CD4-positive, alpha-beta T cell (primary cell): ENCODE data around the gene AGBL4. TPM values are rescaled to one million over a fixed set of nuclear protein-coding genes. Genes with fewer than 3 reads are reported as not detected.

Experiments
- ATAC-seq: fragments of 200-7000 bp; cut with Tn5 transposase; one replicate; pipeline ENCODE4 v1.10.0; 2022; ENCODE audit warnings: mild to moderate bottlenecking; ENCODE audit not compliant: poor library complexity
- CTCF ChIA-PET: fragments of 350-600 bp; sonication (Branson Sonifier 250); formaldehyde crosslinking; loops from one replicate; lab custom pipeline; 2021; ENCODE audit warnings: antibody characterized with exemption, inconsistent platforms; lab: Charles Lee
- POLR2A ChIA-PET: fragments of 350-600 bp; sonication (Branson Sonifier 250); formaldehyde crosslinking; loops from one replicate; lab custom pipeline; 2021; ENCODE audit warnings: antibody characterized with exemption, inconsistent platforms; lab: Charles Lee
- DNase-seq, 14 experiments: peaks; one replicate each; pipeline ENCODE4 v3.0.0-alpha.2; 2013 to 2020; ENCODE audit warnings: mixed read lengths in 2 of 14
- H3K27ac ChIP-seq, 2 donors: one replicate each; pipeline versions ENCODE4 v1.5.1 to v1.7.0; 2013; ENCODE audit warnings: low read length in 2 of 2, low read depth in 1 of 2, mild to moderate bottlenecking in 1 of 2
- H3K27me3 ChIP-seq, 2 experiments: 1 replicate in 1 of 2; 2 replicates in 1 of 2; pipeline versions ENCODE4 v1.6.1 to v1.7.0; 2013; ENCODE audit warnings: low read length in 2 of 2, control low read depth in 1 of 2, mild to moderate bottlenecking in 1 of 2, moderate library complexity in 1 of 2; ENCODE audit not compliant: insufficient read depth in 2 of 2, control insufficient read depth in 1 of 2
- H3K36me3 ChIP-seq: one replicate; pipeline ENCODE4 v1.6.1; 2013; ENCODE audit warnings: low read length, control low read depth; ENCODE audit not compliant: insufficient read depth
- H3K4me1 ChIP-seq: one replicate; pipeline ENCODE4 v1.6.1; 2013; ENCODE audit warnings: low read length, control low read depth; ENCODE audit not compliant: insufficient read depth
- H3K4me3 ChIP-seq: one replicate; pipeline ENCODE4 v1.5.1; 2013; ENCODE audit warnings: mild to moderate bottlenecking, low read length, moderate library complexity
- H3K9me3 ChIP-seq, 2 experiments: 1 replicate in 1 of 2; 2 replicates in 1 of 2; pipeline versions ENCODE4 v1.6.1 to v1.7.0; 2013; ENCODE audit warnings: low read length in 2 of 2, mild to moderate bottlenecking in 2 of 2, control low read depth in 1 of 2, moderate library complexity in 1 of 2; ENCODE audit not compliant: control insufficient read depth in 1 of 2, insufficient read depth in 1 of 2
- H3K27ac Mint-ChIP-seq: one replicate; pipeline ENCODE4 v1.8.0; 2020; ENCODE audit warnings: mixed read lengths
- H3K27me3 Mint-ChIP-seq: one replicate; pipeline ENCODE4 v1.8.0; 2021; ENCODE audit warnings: mixed read lengths
- H3K36me3 Mint-ChIP-seq: one replicate; pipeline ENCODE4 v1.8.0; 2021; ENCODE audit warnings: low read depth, mixed read lengths
- H3K4me1 Mint-ChIP-seq: one replicate; pipeline ENCODE4 v1.8.0; 2021; ENCODE audit warnings: low read depth, mixed read lengths
- H3K4me3 Mint-ChIP-seq: one replicate; pipeline ENCODE4 v1.8.0; 2020; ENCODE audit warnings: mild to moderate bottlenecking, mixed read lengths
- H3K9me3 Mint-ChIP-seq: one replicate; pipeline ENCODE4 v1.8.0; 2020; ENCODE audit warnings: mixed read lengths
- intact Hi-C, 2 experiments: fragments of 100-400 bp; cut with DNase I in 1 of 2; cut with micrococcal nuclease in 1 of 2; formaldehyde crosslinking; loops; one replicate each; pipeline versions ENCODE4 v1.15.1 to v1.9.0; 2023 to 2025; cut with DNase I, micrococcal nuclease
- total RNA-seq, 174 experiments: library from RNA in 2 of 174; stranded (reverse) in 2 of 174; gene quantifications; one replicate each; pipeline ENCODE4 v1.2.3 and lab custom pipeline; 2021 to 2026
- TF ChIP-seq, protein P1 (sequence below): fragments of 200-600 bp; IDR thresholded peaks from one replicate; pipeline ENCODE4 v1.8.0; 2022; ENCODE audit warnings: antibody characterized with exemption, mild to moderate bottlenecking

AGBL4 gene
- total RNA-seq, 2 experiments from 2014 or later = 0.11 TPM; not detected in 1

DNA sequence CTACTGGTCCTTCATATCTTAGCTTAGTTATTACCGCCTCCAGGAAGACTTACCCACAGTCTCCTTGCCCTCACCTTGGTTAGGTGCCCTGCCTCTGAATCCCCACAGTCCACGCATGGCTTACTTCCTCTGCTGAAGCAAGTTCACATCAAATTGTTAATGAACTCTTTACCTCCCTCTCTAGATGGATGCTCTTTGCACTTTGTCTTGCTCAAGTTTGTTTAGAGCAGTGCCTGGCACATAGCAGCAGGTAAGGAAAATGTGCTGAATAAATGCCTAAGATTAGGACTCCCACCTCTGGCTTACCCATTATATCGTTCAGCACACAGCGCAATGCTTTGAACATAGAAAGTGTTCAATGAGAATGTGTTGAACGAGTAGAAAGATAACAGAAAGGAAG lies 1337.6 kb downstream of the AGBL4 start:
- TF ChIP-seq, protein P1, sequence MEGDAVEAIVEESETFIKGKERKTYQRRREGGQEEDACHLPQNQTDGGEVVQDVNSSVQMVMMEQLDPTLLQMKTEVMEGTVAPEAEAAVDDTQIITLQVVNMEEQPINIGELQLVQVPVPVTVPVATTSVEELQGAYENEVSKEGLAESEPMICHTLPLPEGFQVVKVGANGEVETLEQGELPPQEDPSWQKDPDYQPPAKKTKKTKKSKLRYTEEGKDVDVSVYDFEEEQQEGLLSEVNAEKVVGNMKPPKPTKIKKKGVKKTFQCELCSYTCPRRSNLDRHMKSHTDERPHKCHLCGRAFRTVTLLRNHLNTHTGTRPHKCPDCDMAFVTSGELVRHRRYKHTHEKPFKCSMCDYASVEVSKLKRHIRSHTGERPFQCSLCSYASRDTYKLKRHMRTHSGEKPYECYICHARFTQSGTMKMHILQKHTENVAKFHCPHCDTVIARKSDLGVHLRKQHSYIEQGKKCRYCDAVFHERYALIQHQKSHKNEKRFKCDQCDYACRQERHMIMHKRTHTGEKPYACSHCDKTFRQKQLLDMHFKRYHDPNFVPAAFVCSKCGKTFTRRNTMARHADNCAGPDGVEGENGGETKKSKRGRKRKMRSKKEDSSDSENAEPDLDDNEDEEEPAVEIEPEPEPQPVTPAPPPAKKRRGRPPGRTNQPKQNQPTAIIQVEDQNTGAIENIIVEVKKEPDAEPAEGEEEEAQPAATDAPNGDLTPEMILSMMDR = no peak
- Mint-ChIP-seq H3K27ac (no peak overlapping the region), H3K27me3 (peaks cover 5% of the 10 kb centered on the region), H3K4me1 (no peaks in the 10 kb centered on the region), H3K36me3 (no peaks in the 10 kb centered on the region), H3K9me3 (no peaks in the 10 kb centered on the region), H3K4me3 (no peak overlapping the region)
- no peaks in the 10 kb centered on the region for H3K4me1 ChIP-seq
- H3K36me3 ChIP-seq = no peaks in the 10 kb centered on the region
- H3K4me3 ChIP-seq = no peak overlapping the region
- intact Hi-C loops = no loop called here
- ATAC-seq (no peak), DNase-seq (no peak)
- no peaks in the 10 kb centered on the region for H3K9me3 ChIP-seq
- H3K27me3 ChIP-seq = peaks cover 0 to 3% of the 10 kb centered on the region in 2 experiments
- CTCF ChIA-PET = no interaction called here
- no peak overlapping the region for H3K27ac ChIP-seq
- POLR2A ChIA-PET = no interaction called here

DNA sequence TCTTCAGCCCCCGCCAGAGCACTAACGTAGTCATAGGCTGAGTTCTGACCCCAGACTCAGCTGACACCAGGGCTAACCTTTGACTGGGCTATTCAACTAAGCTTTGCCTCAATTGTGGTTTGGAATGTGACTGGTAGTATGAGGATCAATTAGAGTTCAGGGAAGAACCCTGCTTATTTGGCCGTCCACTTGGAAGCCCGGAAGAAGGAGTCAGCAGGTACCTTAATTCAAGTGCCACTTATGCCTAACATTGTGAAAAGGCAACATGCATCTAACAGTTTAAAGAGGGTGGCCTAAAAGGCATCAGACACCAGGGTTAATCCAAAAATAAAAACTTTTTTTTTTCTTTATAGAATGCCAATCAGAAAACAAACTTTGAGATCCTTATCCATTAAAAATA lies 1339.4 kb downstream of the AGBL4 start:
- no peaks in the 10 kb centered on the region for H3K9me3 Mint-ChIP-seq
- no peak overlapping the region for H3K4me3 Mint-ChIP-seq
- H3K27ac Mint-ChIP-seq = no peak overlapping the region
- no peak for ATAC-seq
- no peaks in the 10 kb centered on the region for H3K4me1 Mint-ChIP-seq
- H3K36me3 Mint-ChIP-seq = no peaks in the 10 kb centered on the region
- ChIA-PET CTCF (no interaction called here), POLR2A (no interaction called here)
- intact Hi-C loops = no loop called here
- peaks cover 5% of the 10 kb centered on the region for H3K27me3 Mint-ChIP-seq
- Histone ChIP-seq H3K4me1 (no peaks in the 10 kb centered on the region), H3K27me3 (peaks cover 0 to 3% of the 10 kb centered on the region in 2 experiments), H3K9me3 (no peaks in the 10 kb centered on the region), H3K36me3 (no peaks in the 10 kb centered on the region), H3K4me3 (no peak overlapping the region), H3K27ac (no peak overlapping the region)
- no peak for DNase-seq
- TF ChIP-seq, protein P1 = no peak

DNA sequence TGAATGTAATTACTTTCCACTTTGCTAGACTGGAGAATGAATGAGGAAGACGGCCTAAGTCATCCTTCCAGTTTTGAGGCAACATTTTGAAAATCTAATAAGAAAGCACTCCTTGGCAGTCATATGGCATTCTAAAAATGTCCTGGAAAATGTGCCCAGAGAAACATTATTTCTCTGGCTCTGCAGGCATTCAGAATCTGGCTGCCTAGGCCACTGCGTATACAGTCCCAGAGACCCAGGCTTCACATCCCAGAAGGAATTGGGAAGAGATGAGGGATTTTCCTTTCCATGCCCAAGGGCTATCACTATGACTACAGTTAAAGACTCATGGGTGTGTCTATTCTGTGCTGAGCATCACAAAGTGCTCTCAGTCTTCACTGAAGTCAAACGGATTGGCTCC lies 1339.9 kb downstream of the AGBL4 start:
- Histone ChIP-seq H3K4me1 (no peaks in the 10 kb centered on the region), H3K27me3 (peaks cover 0 to 3% of the 10 kb centered on the region in 2 experiments), H3K36me3 (no peaks in the 10 kb centered on the region), H3K4me3 (no peak overlapping the region), H3K27ac (no peak overlapping the region), H3K9me3 (no peaks in the 10 kb centered on the region)
- H3K4me1 Mint-ChIP-seq = no peaks in the 10 kb centered on the region
- H3K27me3 Mint-ChIP-seq = peaks cover 5% of the 10 kb centered on the region
- no peaks in the 10 kb centered on the region for H3K9me3 Mint-ChIP-seq
- intact Hi-C loops = no loop called here
- no peaks in the 10 kb centered on the region for H3K36me3 Mint-ChIP-seq
- H3K4me3 Mint-ChIP-seq = no peak overlapping the region
- ChIA-PET POLR2A (no interaction called here), CTCF (no interaction called here)
- TF ChIP-seq, protein P1 = no peak
- ATAC-seq (no peak), DNase-seq (no peak)
- no peak overlapping the region for H3K27ac Mint-ChIP-seq
